Measurements from ENCODE around the gene ZNF385D.
"Not testable (repeated sequence)": the region's sequence is repeated elsewhere in the genome, so short reads cannot be mapped to it uniquely, and the experiment has no call there.

Gene ZNF385D

GRCh38 chr3:21435871-21436270, 315.1 kb downstream of the ZNF385D start:
- no peak for DNase-seq

- no peak for DNase-seq
These were observed 316.7 kb downstream of the ZNF385D start for GRCh38 chr3:21434310-21434709.

DNA sequence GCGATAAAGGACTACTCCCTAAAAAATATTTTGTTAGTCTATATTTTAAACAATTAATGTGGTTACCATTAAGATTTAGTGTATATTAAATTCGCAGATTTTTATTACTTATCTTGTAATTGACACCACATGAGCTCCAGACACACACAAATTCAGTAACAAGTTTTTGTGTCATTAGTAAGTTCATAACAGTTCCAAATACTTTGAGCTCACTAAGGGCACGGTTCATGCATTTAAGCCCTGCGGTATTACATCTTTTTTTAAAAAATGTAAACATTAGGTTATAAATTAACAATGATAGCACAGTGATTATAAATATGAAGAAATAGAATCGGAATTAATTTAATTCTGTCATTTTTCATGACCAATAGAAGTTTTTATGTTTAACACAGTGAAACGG, 317.3 kb downstream of the ZNF385D start:
- DNase-seq = no peak

DNA sequence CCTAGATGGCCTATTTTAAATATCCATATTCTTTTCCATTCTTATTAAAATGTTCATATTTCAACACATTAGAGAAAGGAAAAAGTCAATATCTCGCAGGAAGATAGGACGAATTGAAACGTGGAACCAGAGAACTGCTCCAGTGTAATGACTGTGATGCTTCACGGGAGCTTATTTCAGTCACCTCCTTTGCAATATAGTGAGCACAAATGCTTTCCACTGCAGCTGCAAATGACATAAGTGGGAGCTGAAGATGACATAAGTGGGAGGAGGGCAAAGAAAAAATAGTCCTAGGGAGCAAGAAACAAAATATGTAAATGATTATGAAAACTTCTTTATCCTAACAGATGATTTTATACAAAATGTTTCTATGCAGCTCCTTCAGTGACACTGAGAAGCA, 324.1 kb downstream of the ZNF385D start:
- DNase-seq = no peak

DNA sequence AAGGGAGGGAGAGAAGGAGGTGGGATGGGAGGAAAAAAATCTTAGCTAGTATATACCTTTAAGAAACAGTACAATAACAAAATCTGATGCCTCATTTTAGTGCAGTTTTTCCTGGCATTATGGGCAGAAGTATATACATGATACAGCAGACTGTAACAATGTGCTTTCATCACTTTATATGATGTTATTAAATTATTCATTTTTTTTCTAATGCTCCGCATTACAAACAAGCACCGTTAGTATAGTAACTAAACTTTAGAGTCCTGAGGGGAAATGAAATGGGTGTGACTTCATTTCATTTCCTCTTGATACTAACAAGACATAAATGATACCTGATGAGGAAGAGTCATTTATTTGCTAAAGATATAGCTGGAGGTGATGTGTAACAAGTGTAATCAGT, 325.3 kb downstream of the ZNF385D start:
- no peak for DNase-seq

GRCh38 chr3:21421096-21421495, 329.9 kb downstream of the ZNF385D start:
- no peak for DNase-seq

GRCh38 chr3:21417991-21418390, 333.0 kb downstream of the ZNF385D start:
- no peak for DNase-seq

DNA sequence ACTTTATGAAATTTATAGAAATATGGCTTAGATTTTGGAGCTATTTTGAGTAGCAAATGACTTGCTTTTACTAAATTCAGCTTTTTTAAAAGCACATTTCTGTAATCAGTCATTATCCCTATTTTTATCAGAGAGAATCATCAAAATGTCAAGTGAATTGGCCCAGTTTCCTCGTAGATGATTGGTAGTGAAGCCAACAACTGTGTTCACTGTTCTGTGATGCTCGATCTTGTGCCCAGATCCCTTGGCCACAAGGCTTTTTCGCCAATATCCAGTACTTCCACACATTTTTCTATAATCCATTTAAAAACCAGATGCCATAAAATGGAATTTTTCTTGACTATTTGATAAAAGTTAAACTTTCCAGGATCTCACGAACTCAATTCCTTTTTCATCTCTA, 336.5 kb downstream of the ZNF385D start:
- DNase-seq = no peak

- no peak for DNase-seq
These were observed 340.0 kb downstream of the ZNF385D start for GRCh38 chr3:21411058-21411457.

DNA sequence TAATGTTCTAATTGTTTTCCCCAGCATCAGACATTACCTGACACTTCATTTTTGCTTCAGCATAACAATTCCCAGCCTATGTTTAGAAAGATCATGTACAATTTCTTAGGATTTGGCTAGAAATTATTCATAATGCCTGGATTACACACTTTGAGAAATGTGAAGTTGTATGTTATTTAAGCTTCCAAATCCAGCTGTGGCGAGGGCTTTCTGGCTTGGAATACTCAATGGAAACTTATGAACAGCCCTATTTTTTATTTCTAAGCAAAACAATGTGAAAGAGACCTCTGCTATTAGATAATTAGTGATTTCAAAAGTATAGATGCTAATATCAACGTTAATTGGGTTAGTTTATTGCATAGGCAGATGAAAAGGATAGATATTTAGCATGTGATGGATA, 341.6 kb downstream of the ZNF385D start:
- no peak for DNase-seq

DNA sequence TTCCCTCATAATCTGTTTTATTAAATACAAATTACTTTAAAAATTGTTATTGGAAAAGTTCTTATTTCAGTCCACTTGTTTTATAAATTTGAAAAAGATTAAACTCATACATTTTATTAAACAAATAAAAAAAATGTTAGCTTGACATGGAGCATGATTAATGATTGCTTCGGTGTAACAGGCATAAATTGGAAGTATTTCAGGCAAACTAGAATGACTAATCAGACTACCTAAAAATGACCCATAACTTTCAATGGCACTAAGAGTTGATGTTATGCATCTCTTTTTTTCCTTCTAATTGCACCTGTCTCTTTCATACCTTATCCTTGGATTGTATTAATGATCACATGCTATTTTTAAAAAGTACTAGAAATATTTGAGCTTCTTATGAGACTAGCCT, 343.3 kb downstream of the ZNF385D start:
- no peak for DNase-seq

DNA sequence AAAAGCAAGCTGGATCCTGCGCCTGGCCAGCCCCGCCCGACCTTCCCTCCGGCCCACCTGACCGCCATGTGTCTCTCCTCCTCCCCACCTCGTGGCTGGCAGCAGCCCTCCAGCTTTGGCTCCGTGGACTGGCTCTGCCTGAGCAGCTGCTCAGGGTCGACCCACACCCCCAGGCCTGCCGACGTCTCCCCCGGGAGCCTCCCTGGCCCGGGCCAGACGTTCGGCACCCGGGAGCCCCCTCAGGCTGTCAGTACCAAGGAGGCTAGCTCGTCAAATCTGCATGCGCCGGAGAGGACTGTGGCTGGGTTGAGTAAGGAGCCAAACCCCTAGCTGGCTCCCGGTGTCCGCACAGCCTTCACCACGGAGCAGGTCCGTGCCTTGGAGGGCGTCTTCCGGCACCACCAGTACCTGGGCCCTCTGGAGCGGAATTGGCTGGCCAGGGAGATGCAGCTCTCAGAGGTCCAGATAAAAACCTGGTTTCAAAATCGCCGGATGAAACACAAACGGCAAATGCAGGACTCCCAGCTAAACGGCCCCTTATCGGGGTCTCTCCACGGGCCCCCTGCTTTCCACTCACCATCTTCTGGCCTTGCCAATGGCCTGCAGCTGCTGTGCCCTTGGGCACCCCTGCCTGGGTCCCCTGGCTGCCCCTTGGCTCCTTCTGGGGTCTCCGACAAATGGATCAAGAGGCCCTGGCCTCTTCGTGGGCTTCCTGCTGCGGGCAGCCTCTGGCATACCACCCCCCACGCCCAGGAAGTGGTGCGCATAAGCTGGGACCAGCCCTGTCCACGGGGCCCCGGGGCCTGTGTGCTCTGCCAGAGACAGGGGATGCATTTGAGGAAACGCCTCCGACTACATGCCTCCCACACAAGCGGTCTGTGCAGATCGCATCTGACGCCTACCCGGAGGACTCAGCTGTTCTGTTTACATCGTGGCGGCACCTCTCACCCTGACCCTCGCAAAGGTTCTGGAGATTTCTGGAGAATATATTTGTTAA, 345.0 kb downstream of the ZNF385D start:
- DNase-seq = no peak

DNA sequence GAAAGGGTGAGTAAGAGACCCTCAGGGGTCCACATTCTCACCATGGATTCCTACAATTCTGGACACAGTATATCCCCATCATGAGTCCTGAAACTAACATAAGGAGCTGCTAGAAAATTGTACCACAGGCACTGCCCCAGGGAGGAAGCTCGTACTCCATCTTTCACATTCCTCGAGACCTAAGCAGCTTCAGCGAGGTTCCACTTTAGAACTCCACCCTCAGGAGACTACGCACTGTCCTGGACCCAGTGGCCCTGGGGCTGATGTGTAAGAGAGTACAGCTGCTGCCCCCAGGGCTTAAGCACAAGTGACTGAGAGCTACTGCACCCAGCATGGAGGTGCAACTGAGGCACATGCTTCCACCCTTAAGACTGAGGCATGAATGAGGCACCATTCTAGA, 352.5 kb downstream of the ZNF385D start:
- DNase-seq = no peak

GRCh38 chr3:21393683-21394311, 357.2 kb downstream of the ZNF385D start:
- DNase-seq = no peak

DNA sequence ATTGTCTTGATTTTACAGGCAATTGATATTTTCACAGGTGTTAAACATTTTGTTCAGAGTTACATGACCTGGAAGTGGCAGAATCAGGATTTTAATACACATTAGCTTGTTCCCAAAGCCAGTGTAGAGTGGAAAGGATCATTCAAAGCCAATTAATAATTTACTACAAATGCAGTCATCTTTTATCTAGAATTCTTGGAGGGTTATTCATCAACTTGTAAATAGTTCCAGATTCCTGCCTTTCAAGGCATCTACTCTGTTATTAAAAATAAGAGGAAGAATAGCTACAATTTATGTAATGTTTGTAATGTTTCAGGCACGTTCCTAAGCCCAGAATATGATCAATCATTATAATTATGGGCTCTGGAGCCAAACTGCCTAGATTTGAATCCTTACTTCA, 358.5 kb downstream of the ZNF385D start:
- DNase-seq = no peak

DNA sequence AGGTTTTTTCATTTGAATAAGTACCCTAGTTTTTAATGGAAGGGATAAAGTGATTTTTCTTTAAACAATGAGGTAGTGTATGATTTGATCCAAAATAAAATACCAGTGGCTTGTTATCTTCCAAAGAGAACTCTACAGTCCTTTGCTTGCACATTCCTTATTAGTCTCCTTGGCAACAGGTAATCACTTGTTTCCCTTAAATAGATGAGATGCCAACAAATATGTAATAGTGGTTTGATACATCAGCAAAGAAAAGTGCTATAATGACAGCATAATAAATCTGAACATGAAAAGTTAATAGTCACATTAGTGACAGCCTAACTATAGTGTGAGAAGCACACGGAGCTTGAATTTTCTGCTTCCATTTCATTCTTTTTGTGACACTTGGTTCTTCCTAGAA, 360.2 kb downstream of the ZNF385D start:
- no peak for DNase-seq

- no peak for DNase-seq
These were observed 360.9 kb downstream of the ZNF385D start for GRCh38 chr3:21390136-21390535.

DNA sequence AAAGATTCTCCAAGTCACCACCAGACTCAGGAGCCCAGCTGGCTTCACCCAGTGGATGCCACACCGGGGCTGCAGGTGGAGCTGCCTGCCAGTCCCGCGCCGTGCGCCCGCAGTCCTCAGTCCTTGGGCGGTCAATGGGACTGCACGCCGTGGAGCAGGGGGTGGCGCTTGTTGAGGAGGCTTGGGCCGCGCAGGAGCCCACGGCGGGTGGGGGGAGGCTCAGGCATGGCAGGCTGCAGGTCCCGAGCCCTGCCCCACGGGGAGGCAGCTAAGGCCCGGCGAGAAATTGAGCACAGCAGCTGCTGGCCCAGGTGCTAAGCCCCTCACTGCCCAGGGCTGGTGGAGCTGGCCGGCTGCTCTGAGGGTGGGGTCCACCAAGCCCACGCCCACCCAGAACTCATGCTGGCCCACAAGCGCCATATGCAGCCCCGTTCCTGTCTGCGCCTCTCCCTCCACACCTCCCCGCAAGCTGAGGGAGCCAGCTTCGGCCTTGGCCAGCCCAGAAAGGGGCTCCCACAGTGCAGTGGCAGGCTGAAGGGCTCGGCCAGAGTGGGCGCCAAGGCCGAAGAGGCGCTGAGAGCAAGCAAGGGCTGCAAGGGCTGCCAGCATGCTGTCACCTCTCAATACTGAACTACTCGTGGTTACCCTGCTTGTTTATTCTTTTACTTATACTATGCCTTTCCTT, 363.7 kb downstream of the ZNF385D start:
- not testable (repeated sequence) for DNase-seq

DNA sequence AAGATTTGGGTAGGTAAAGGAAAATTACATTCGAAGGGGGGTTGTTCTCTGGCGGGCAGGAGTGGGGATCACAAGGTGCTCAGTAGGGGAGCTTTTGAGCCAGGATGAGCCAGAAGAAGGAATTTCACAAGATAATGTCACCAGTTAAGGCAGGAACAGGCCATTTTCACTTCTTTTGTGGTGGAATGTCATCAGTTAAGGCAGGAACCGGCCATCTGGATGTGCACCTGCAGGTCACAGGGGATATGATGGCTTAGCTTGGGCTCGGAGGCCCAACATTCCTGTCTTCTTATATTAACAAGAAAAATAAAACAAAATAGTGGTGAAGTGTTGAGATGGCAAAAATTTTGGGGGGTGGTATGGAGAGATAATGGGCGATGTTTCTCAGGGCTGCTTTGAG, 373.0 kb downstream of the ZNF385D start:
- DNase-seq = not testable (repeated sequence)

DNA sequence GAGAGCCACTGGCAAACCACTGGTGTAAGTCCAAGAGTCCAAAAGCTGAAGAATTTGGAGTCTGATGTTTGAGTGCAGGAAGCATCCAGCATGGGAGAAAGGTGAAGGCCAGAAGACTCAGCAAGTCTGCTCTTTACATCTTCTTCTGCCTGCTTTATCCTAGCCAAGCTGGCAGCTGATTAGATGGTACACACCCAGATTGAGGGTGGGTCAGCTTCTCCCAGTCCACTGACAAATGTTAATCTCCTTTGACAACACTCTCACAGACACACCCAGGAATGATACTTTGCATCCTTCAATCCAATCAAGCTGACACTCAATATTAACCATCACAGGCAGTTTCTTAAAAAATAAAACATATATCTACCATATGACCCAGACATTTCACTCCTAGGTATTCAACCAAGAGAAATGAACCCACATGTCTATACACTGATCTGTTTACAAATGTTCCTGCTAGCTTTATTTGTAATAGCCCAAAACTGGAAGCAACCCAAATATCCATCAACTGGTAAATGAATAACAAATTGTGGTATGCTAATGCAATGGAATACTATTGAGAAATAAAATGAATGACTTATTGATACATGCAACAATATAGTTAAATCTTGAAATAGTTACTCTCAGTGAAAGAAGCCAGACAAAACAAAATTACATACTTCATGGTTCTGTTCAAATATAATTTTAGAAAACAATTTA, 373.8 kb downstream of the ZNF385D start:
- no peak for DNase-seq

GRCh38 chr3:21372316-21372715, 378.7 kb downstream of the ZNF385D start:
- no peak for DNase-seq
